Measurements from ENCODE around the gene WIPF1.

GRCh38 chr2:174551697-174552096 is 45.9 kb downstream of the WIPF1 start:
- TF ChIP-seq, protein P1, sequence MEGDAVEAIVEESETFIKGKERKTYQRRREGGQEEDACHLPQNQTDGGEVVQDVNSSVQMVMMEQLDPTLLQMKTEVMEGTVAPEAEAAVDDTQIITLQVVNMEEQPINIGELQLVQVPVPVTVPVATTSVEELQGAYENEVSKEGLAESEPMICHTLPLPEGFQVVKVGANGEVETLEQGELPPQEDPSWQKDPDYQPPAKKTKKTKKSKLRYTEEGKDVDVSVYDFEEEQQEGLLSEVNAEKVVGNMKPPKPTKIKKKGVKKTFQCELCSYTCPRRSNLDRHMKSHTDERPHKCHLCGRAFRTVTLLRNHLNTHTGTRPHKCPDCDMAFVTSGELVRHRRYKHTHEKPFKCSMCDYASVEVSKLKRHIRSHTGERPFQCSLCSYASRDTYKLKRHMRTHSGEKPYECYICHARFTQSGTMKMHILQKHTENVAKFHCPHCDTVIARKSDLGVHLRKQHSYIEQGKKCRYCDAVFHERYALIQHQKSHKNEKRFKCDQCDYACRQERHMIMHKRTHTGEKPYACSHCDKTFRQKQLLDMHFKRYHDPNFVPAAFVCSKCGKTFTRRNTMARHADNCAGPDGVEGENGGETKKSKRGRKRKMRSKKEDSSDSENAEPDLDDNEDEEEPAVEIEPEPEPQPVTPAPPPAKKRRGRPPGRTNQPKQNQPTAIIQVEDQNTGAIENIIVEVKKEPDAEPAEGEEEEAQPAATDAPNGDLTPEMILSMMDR (IDR thresholded peaks at IDR 0.05): no peak
- TF ChIP-seq POLR2A (IDR thresholded peaks at IDR 0.05): no peak
